Heart left ventricle (tissue), 13 donors: ENCODE measurements around the gene PRKG1.

Source experiments
- POLR2A ChIP-seq, 2 donors: fragments of 450-650 bp; IDR thresholded peaks; one replicate each; pipeline ENCODE4 v1.6.1; 2017; ENCODE audit warnings: antibody characterized with exemption in 2 of 2, mild to moderate bottlenecking in 2 of 2, moderate library complexity in 2 of 2
- TF ChIP-seq, protein P1 (sequence below), 12 donors: fragments of 200-600 bp; sonication (generic) in 4 of 12; IDR thresholded peaks; one replicate each; pipeline versions ENCODE4 v1.5.0 to v1.8.0; 2018 to 2022; ENCODE audit warnings: antibody characterized with exemption in 12 of 12, mild to moderate bottlenecking in 5 of 12
- donor health status: ischemic (EF 13 %, LVEDD 7.1; RV severe dilation, severe dysfunction).
- donor health status: DM: no; HTN: yes; CAD: no.
- donor health status: DM: no; HTN: no; CAD: no.
- donor health status: ischemic (EF 25% LVEDD 6.9; RV normal size, moderate dysfunction).
- donor health status: ischemic (EF 25% LVEDD 5.7; RV mildly dilated, moderate dysfunction).
- donor health status: ischemic (EF 35%, LVEDD 5.7; RV mildly dilated, moderate dysfunction).
- donor health status: nonischemic (EF 11% LVEDD 7.7; RV severe dilation, severe dysfunction).
- donor health status: DM: yes; HTN: yes; CAD: no.
- donor health status: PGD.
- donor health status: ischemic (EF 29% LVEDD 5.4; RV normal size, mild dysfunction).
- donor health status: nonischemic (EF 23%, LVEDD 6.1; RV moderate dilation, normal function).

DNA sequence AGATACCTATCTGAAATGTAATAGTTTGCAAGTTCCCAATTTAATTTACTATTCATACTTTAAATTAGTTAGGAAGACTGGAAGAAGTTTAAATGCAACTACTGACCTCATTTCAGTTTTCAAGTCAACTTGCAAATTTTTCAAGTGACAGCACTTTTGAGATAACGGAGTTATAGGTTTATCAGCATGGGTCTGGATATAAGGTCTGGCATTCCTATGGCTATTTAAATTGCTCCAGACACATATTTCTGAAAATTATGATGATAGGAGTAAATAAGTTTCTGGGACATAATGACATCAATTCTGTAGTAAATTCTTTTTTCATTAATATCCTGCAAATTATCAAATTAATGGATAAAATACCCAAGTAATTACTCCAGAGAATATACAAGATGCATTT, 251.9 kb downstream of the PRKG1 start:
- TF ChIP-seq, protein P1, sequence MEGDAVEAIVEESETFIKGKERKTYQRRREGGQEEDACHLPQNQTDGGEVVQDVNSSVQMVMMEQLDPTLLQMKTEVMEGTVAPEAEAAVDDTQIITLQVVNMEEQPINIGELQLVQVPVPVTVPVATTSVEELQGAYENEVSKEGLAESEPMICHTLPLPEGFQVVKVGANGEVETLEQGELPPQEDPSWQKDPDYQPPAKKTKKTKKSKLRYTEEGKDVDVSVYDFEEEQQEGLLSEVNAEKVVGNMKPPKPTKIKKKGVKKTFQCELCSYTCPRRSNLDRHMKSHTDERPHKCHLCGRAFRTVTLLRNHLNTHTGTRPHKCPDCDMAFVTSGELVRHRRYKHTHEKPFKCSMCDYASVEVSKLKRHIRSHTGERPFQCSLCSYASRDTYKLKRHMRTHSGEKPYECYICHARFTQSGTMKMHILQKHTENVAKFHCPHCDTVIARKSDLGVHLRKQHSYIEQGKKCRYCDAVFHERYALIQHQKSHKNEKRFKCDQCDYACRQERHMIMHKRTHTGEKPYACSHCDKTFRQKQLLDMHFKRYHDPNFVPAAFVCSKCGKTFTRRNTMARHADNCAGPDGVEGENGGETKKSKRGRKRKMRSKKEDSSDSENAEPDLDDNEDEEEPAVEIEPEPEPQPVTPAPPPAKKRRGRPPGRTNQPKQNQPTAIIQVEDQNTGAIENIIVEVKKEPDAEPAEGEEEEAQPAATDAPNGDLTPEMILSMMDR (IDR thresholded peaks at IDR 0.05): no peak
- TF ChIP-seq POLR2A (IDR thresholded peaks at IDR 0.05): no peak
